Epithelial cell of esophagus (primary cell): ENCODE measurements around the gene NPDC1.

Experiments
- DNase-seq: peaks from one replicate; pipeline ENCODE4 v3.0.0; 2010; ENCODE audit warnings: low read depth
- H3K4me3 ChIP-seq: 2 replicates; pipeline ENCODE4 v1.5.1; 2011; ENCODE audit warnings: mild to moderate bottlenecking, low read length, control low read depth
- CTCF ChIP-seq: IDR thresholded peaks from 2 replicates; pipeline ENCODE4 v1.5.1; 2011; ENCODE audit warnings: low read depth, mild to moderate bottlenecking, low read length, control low read depth, inconsistent platforms; ENCODE audit not compliant: insufficient read depth; ENCODE audit errors: missing control alignments

The NPDC1 gene

DNA sequence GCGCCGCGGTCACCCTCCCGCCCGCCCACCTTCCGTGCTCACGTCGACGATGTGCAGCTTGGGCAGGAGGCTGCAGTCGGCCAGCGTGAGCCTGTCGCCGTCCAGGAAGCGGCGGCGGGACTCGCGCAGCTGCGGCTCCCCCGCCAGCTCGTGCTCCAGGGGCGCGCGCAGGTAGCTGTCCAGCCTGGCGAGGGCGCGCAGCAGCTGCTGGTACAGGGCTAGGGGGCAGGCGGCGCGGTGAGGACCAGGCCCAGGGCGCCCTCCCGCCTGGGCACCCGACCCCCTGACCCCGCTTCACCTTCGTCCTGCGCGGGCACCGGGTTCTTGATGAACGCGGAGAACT is 51.1 kb downstream of the NPDC1 start:
- peak overlapping the region; percentile 43 for H3K4me3 ChIP-seq
- no peak for TF ChIP-seq CTCF
- DNase-seq, result no peak

DNA sequence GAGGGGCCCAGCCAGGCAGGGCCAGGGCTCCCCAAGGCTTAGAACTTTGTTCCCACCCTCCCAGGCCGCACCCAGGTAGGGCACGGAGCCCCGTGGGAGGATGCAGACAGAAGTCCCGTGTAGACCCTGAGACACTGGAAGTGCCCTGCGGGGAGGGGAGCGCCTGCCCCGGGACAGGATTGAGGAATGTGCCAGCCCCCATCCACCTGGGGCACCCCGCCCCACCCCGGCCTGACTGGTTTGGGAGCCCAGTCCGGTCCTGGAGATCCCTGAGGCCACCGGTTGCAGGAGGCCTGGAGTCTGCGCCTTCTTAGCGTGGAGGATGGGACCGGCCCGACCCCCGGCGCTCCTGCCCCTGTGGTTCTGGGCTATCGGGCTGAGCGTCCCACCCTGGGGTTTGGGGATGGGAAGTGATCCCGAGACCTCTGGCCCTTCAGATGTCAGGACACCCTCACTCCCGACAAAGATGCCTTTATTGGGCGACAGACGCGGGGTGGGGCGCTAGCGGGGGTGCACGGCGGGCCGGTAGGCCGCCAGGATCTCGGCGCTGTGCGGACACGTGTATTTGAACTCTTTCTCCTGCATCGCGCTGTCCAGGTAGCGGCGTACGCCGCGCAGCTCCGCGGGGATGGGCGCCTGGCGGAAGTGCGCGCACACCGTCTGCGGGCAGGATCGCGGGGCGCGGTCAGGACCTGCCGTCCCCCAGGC is 51.6 kb downstream of the NPDC1 start:
- H3K4me3 ChIP-seq, result no peak overlapping the region
- TF ChIP-seq CTCF, result no peak
- peak; percentile 20 for DNase-seq

DNA sequence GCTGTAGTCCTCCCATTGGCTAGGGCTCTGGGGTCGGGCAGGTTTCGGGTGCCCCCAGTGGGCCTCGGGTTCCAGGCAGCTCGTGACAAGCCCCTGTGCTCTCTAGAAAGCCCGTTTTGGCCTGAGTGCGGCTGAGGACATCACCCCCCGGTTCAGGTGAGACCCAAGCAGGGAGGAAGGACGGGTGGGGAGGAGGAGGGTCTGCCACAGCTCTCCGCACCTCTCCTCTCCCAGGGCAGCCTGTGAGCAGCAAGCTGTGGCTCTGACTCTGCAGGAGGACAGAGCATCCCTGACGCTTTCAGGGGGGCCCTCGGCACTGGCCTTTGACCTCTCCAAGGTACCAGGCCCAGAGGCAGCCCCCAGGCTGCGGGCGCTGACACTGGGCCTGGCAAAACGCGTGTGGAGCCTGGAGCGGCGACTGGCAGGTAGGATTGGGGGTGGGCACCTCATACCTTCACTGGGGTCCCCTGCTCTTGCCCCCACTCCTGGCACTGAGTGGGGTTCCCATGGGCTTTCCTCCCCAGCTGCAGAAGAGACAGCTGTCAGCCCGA is 53.1 kb downstream of the NPDC1 start:
- peak overlapping the region; percentile 65 for H3K4me3 ChIP-seq
- no peak for TF ChIP-seq CTCF
- no peak for DNase-seq

GRCh38 chr9:136991993-136992818 is 53.8 kb downstream of the NPDC1 start, which contains the start of gene PAXX:
Gene PAXX (plus strand): TSS chr9:136992422. CDS start chr9:136992444, 22 bp downstream.
- no peak for TF ChIP-seq CTCF
- peak within 1 kb of the TSS; percentile 65 for H3K4me3 ChIP-seq
- DNase-seq, result peak; percentile 90

- no peak for DNase-seq
- H3K4me3 ChIP-seq, result no peak overlapping the region
- no peak for TF ChIP-seq CTCF
Measured at GRCh38 chr9:136990242-136990911, 55.6 kb downstream of the NPDC1 start.
